ENCODE results near the gene ABHD5. TPM values are rescaled to one million over a fixed set of nuclear protein-coding genes. Genes with fewer than 3 reads are reported as not detected.

ABHD5 gene
- total RNA-seq, 1 donor from 2014 or later = 59.2 TPM

GRCh38 chr3:43748179-43748578, 57.4 kb downstream of the ABHD5 start:
- intact Hi-C loops (cut with DNase I) = no loop called here
- Histone ChIP-seq H3K36me3 (no peaks in the 10 kb centered on the region), H3K27me3 (ENCODE audit: low read depth) (no peaks in the 10 kb centered on the region), H3K4me1 (peaks cover 6% of the 10 kb centered on the region), H3K9me3 (no peaks in the 10 kb centered on the region), H3K27ac (no peak overlapping the region), H3K4me3 (no peak overlapping the region)
- no peak for TF ChIP-seq CTCF (IDR thresholded peaks at IDR 0.05)
- ATAC-seq (no peak), DNase-seq (no peak)

- H3K27ac ChIP-seq = no peak overlapping the region
- H3K4me1 ChIP-seq = peaks cover 6% of the 10 kb centered on the region
- no peaks in the 10 kb centered on the region for H3K36me3 ChIP-seq
- no peak overlapping the region for H3K4me3 ChIP-seq
- TF ChIP-seq CTCF (IDR thresholded peaks at IDR 0.05) = no peak
- no peak for DNase-seq
- intact Hi-C loops (cut with DNase I) = no loop called here
- no peaks in the 10 kb centered on the region for H3K9me3 ChIP-seq
- H3K27me3 ChIP-seq (ENCODE audit: low read depth) = no peaks in the 10 kb centered on the region
- ATAC-seq = no peak
Observed at GRCh38 chr3:43748645-43749044, 57.9 kb downstream of the ABHD5 start.

GRCh38 chr3:43752905-43753304, 62.2 kb downstream of the ABHD5 start:
- intact Hi-C loops (cut with DNase I) = no loop called here
- Histone ChIP-seq H3K36me3 (no peaks in the 10 kb centered on the region), H3K4me1 (peaks cover 3% of the 10 kb centered on the region), H3K27ac (no peak overlapping the region), H3K9me3 (no peaks in the 10 kb centered on the region), H3K4me3 (no peak overlapping the region), H3K27me3 (ENCODE audit: low read depth) (no peaks in the 10 kb centered on the region)
- DNase-seq (no peak), ATAC-seq (no peak)
- TF ChIP-seq CTCF (IDR thresholded peaks at IDR 0.05) = no peak

- Histone ChIP-seq H3K9me3 (no peaks in the 10 kb centered on the region), H3K27me3 (ENCODE audit: low read depth) (no peaks in the 10 kb centered on the region), H3K4me3 (no peak overlapping the region), H3K4me1 (peaks cover 4% of the 10 kb centered on the region), H3K36me3 (no peaks in the 10 kb centered on the region), H3K27ac (no peak overlapping the region)
- ATAC-seq (peak in 1 of 2 donors; percentile 29), DNase-seq (no peak)
- no peak for TF ChIP-seq CTCF (IDR thresholded peaks at IDR 0.05)
- intact Hi-C loops (cut with DNase I) = no loop called here
Observed at GRCh38 chr3:43753741-43754715, 63.3 kb downstream of the ABHD5 start.

GRCh38 chr3:43755516-43756200, 64.9 kb downstream of the ABHD5 start:
- TF ChIP-seq CTCF (IDR thresholded peaks at IDR 0.05) = no peak
- no peaks in the 10 kb centered on the region for H3K36me3 ChIP-seq
- H3K27me3 ChIP-seq (ENCODE audit: low read depth) = no peaks in the 10 kb centered on the region
- no peaks in the 10 kb centered on the region for H3K9me3 ChIP-seq
- intact Hi-C loops (cut with DNase I) = no loop called here
- no peak overlapping the region for H3K4me3 ChIP-seq
- DNase-seq (no peak), ATAC-seq (no peak)
- H3K4me1 ChIP-seq = peaks cover 16% of the 10 kb centered on the region
- no peak overlapping the region for H3K27ac ChIP-seq
